ENCODE data around the gene SRI. TPM values are rescaled to one million over a fixed set of nuclear protein-coding genes. Genes with fewer than 3 reads are reported as not detected.
"Not testable (repeated sequence)": the region's sequence is repeated elsewhere in the genome, so short reads cannot be mapped to it uniquely, and the experiment has no call there.

Gene SRI
- polyA plus RNA-seq, 1 of the 3 experiments (the other 2 are of a cell fraction), result 197 TPM

GRCh38 chr7:88260719-88261118 lies 40.9 kb upstream of the SRI start:
- no peaks in the 10 kb centered on the region for H3K36me3 ChIP-seq (replicated peaks in 1 of 2; ENCODE audit: control insufficient read depth in 1 of 2, insufficient read depth in 2 of 2, low read length in 1 of 2)
- no peaks in the 10 kb centered on the region for H3K9me3 ChIP-seq
- H3K79me2 ChIP-seq (ENCODE audit: insufficient read depth), result no peaks in the 10 kb centered on the region
- no peaks in the 10 kb centered on the region for H3F3A ChIP-seq (replicated peaks; ENCODE audit: insufficient read depth)
- no peak overlapping the region for H3K27ac ChIP-seq (ENCODE audit: low read depth in 2 of 2, low read length in 1 of 2)
- POLR2A ChIA-PET, result no interaction called here
- no peak for DNase-seq
- H3K9me2 ChIP-seq, result no peaks in the 10 kb centered on the region
- WGBS (ENCODE audit: low lambda C conversion rate), result 4% methylated on average over 1 of the region's 1 CpG
- no peak overlapping the region for H2AFZ ChIP-seq (ENCODE audit: low read depth)
- H3K4me3 ChIP-seq (ENCODE audit: low read depth in 2 of 2, low read length in 1 of 2), result no peak overlapping the region
- no peaks in the 10 kb centered on the region; a peak in 1 of 4 replicates for H3K4me1 ChIP-seq (ENCODE audit: control insufficient read depth in 1 of 2, insufficient read depth in 2 of 2, low read depth in 1 of 2, low read length in 1 of 2)
- H4K20me1 ChIP-seq (ENCODE audit: insufficient read depth), result no peaks in the 10 kb centered on the region
- CTCF ChIA-PET, result interaction anchor here (1.1 to 1.8 kb wide), 2 partner anchors 10 to 97 kb away, joined by 3 to 5 read pairs; no protein-coding TSS in a partner anchor
- H3K4me2 ChIP-seq, result no peak overlapping the region
- H3K9ac ChIP-seq, result no peak overlapping the region
- TF ChIP-seq POLR2AphosphoS5 (IDR thresholded peaks at IDR 0.05; ENCODE audit: low read depth, low read length), result no peak
- TF ChIP-seq GATA2 (CRISPR knock-in tag; IDR thresholded peaks at IDR 0.05), result peak; percentile 66; the same call in 1 of the 2 replicates
- no peaks in the 10 kb centered on the region for H3K27me3 ChIP-seq (ENCODE audit: insufficient read depth)

GRCh38 chr7:88259656-88260380 lies 40.0 kb upstream of the SRI start:
- H3F3A ChIP-seq (replicated peaks; ENCODE audit: insufficient read depth), result no peaks in the 10 kb centered on the region
- H2AFZ ChIP-seq (ENCODE audit: low read depth), result no peak overlapping the region
- no peak for TF ChIP-seq SIN3A (IDR thresholded peaks at IDR 0.05; ENCODE audit: borderline replicate concordance, low read depth, low read length)
- TF ChIP-seq REST (IDR thresholded peaks at IDR 0.05; ENCODE audit: low read depth, low read length), result no peak
- no peak for TF ChIP-seq TEAD4 (IDR thresholded peaks at IDR 0.05; ENCODE audit: borderline replicate concordance, insufficient read depth)
- no peak for TF ChIP-seq MEF2A (IDR thresholded peaks at IDR 0.05; ENCODE audit: borderline replicate concordance, low read depth)
- no peak for TF ChIP-seq FOXJ3 (CRISPR knock-in tag; IDR thresholded peaks at IDR 0.05)
- TF ChIP-seq TCF12 (IDR thresholded peaks at IDR 0.05), result no peak
- TF ChIP-seq RCOR1 (IDR thresholded peaks at IDR 0.05; ENCODE audit: low read length), result no peak
- TF ChIP-seq IRF3 (IDR thresholded peaks at IDR 0.05; ENCODE audit: low read depth, low read length), result no peak
- TF ChIP-seq ZBTB33 (IDR thresholded peaks at IDR 0.05; ENCODE audit: borderline replicate concordance, low read depth), result no peak
- H3K9me2 ChIP-seq, result no peaks in the 10 kb centered on the region
- no peaks in the 10 kb centered on the region for H3K36me3 ChIP-seq (replicated peaks in 1 of 2; ENCODE audit: control insufficient read depth in 1 of 2, insufficient read depth in 2 of 2, low read length in 1 of 2)
- no peaks in the 10 kb centered on the region for H3K27me3 ChIP-seq (ENCODE audit: insufficient read depth)
- no peak overlapping the region for H3K9ac ChIP-seq
- DNase-seq, result no peak
- no peaks in the 10 kb centered on the region for H3K9me3 ChIP-seq
- H3K4me2 ChIP-seq, result no peak overlapping the region
- no peaks in the 10 kb centered on the region for H4K20me1 ChIP-seq (ENCODE audit: insufficient read depth)
- H3K4me1 ChIP-seq (ENCODE audit: control insufficient read depth in 1 of 2, insufficient read depth in 2 of 2, low read depth in 1 of 2, low read length in 1 of 2), result no peaks in the 10 kb centered on the region; a peak in 1 of 4 replicates
- no peaks in the 10 kb centered on the region for H3K79me2 ChIP-seq (ENCODE audit: insufficient read depth)
- WGBS (ENCODE audit: low lambda C conversion rate), result 21% methylated on average over 2 of the region's 2 CpGs
- CTCF ChIA-PET, result interaction anchor here (1.0 to 1.8 kb wide), 4 partner anchors 9 to 98 kb away, joined by 3 to 8 read pairs (median 4); no protein-coding TSS in a partner anchor
- H3K27ac ChIP-seq (ENCODE audit: low read depth in 2 of 2, low read length in 1 of 2), result no peak overlapping the region
- POLR2A ChIA-PET, result no interaction called here
- H3K4me3 ChIP-seq (ENCODE audit: low read depth in 2 of 2, low read length in 1 of 2), result no peak overlapping the region

GRCh38 chr7:88258296-88258695 lies 38.5 kb upstream of the SRI start:
- POLR2A ChIA-PET; H3K4me1 ChIP-seq (ENCODE audit: control insufficient read depth in 1 of 2, insufficient read depth in 2 of 2, low read depth in 1 of 2, low read length in 1 of 2); H3F3A ChIP-seq (replicated peaks; ENCODE audit: insufficient read depth); H3K27ac ChIP-seq (ENCODE audit: low read depth in 2 of 2, low read length in 1 of 2); H3K4me2 ChIP-seq; H3K4me3 ChIP-seq (ENCODE audit: low read depth in 2 of 2, low read length in 1 of 2); H3K79me2 ChIP-seq (ENCODE audit: insufficient read depth); CTCF ChIA-PET; H4K20me1 ChIP-seq (ENCODE audit: insufficient read depth); H3K36me3 ChIP-seq (replicated peaks in 1 of 2; ENCODE audit: control insufficient read depth in 1 of 2, insufficient read depth in 2 of 2, low read length in 1 of 2); H3K27me3 ChIP-seq (ENCODE audit: insufficient read depth); H3K9me3 ChIP-seq; H2AFZ ChIP-seq (ENCODE audit: low read depth); DNase-seq; H3K9ac ChIP-seq; H3K9me2 ChIP-seq: not testable (repeated sequence)
- whole genome bisulfite sequencing (ENCODE audit: low lambda C conversion rate), result 38% methylated on average over 1 of the region's 1 CpG

Measured in SK-N-SH (cell line).